Adrenal gland (tissue), 12 donors: ENCODE data around the gene PLA2G2C. TPM values are rescaled to one million over a fixed set of nuclear protein-coding genes. Genes with fewer than 3 reads are reported as not detected.

ENCODE experiments used
- DNase-seq, 7 donors: peaks; one replicate each; pipeline ENCODE4 v3.0.0-alpha.2; 2019 to 2020
- H3K27ac ChIP-seq, 5 donors: fragments of 200-600 bp; sonication (generic) in 4 of 5; 1 replicate in 3 of 5; 2 replicates in 2 of 5; pipeline versions ENCODE4 v1.5.1 to v1.8.0; 2016 to 2020; ENCODE audit warnings: mild to moderate bottlenecking in 1 of 5
- H3K27me3 ChIP-seq: fragments of 200-600 bp; 2 replicates; pipeline ENCODE4 v1.8.0; 2021
- H3K36me3 ChIP-seq, 2 donors: fragments of 200-600 bp; replicated peaks in 1 of 2; 1 replicate in 1 of 2; 2 replicates in 1 of 2; pipeline versions ENCODE4 v1.5.1 to v1.8.0; 2018 to 2022
- H3K4me1 ChIP-seq, 2 donors: fragments of 200-600 bp; replicated peaks in 1 of 2; 1 replicate in 1 of 2; 2 replicates in 1 of 2; pipeline versions ENCODE4 v1.5.1 to v1.8.0; 2018 to 2021
- H3K4me3 ChIP-seq, 4 donors: fragments of 200-600 bp; sonication (generic) in 3 of 4; one replicate each; pipeline ENCODE4 v1.5.1; 2016 to 2018
- H3K9me3 ChIP-seq, 3 donors: fragments of 200-600 bp; sonication (generic) in 1 of 3; replicated peaks in 1 of 3; 1 replicate in 2 of 3; 2 replicates in 1 of 3; pipeline versions ENCODE4 v1.5.1 to v1.8.0; 2016 to 2021
- CTCF ChIP-seq, 6 experiments: fragments of 450-650 bp in 4 of 6; fragments of 200-600 bp in 2 of 6; sonication (generic) in 1 of 6; IDR thresholded peaks; 1 replicate in 5 of 6; 2 replicates in 1 of 6; pipeline versions ENCODE4 v1.5.1 to v1.8.0; 2016 to 2021; ENCODE audit warnings: antibody characterized with exemption in 6 of 6, mild to moderate bottlenecking in 2 of 6, moderate library complexity in 1 of 6
- POLR2A ChIP-seq, 2 donors: fragments of 450-650 bp; IDR thresholded peaks; one replicate each; pipeline ENCODE4 v1.6.1; 2017; ENCODE audit warnings: antibody characterized with exemption in 2 of 2, mild to moderate bottlenecking in 2 of 2, moderate library complexity in 1 of 2
- WGBS, 4 donors: extraction: QIAGEN DNeasy Blood & Tissue Kit in 2 of 4; methylation state at CpG; one replicate each; pipeline versions ENCODE4 v1.1.5 to v1.1.7; 2013 to 2017; 5-methylcytosine and 5-hydroxymethylcytosine counted together
- intact Hi-C, 2 donors: fragments of 100-400 bp; cut with DNase I; formaldehyde crosslinking; loops; one replicate each; pipeline versions ENCODE4 v1.14.1 to v1.15.0; 2022 to 2023
- polyA plus RNA-seq, 3 donors: library from polyadenylated mRNA; stranded (reverse); fragments of 200-250 nt in 2 of 3; fragments of 350-450 nt in 1 of 3; fragmentation: Illumina TruSeq in 1 of 3; extraction: RNeasy Lipid Tissue Mini Kit (QIAGEN cat#74804) in 1 of 3; gene quantifications; one replicate each; pipeline ENCODE4 v1.2.3, GENCODE V29; 2013 to 2014
- total RNA-seq, 9 donors: library from RNA; depleted of rRNA in 4 of 9; stranded (reverse); fragments of >200 nt in 4 of 9; fragments of 120-200 nt in 1 of 9; fragmentation: NEBNext Ultra II Directional in 1 of 9; extraction: Animal tissue kit (Norgen Biotek cat#: 25700) in 1 of 9; gene quantifications; one replicate each; pipeline versions ENCODE4 v1.1.0 to v1.2.4, GENCODE V29; 2013 to 2023
- donor health status: healthy with polysubstance abuse.
- donor health status: Bipolar disorder and iron deficiency.
- donor health status: DM: yes; HTN: yes; CAD: no.
- donor health status: DM: no; HTN: no; CAD: no.
- donor health status: DM: no; HTN: no; CAD: no.
- donor health status: DM: yes; HTN: yes; CAD: no.

PLA2G2C gene
- total and polyA plus RNA-seq, 12 donors = 0.07 to 0.39 (median 0.12) TPM; not detected in 6

GRCh38 chr1:20126806-20127440 lies 59.4 kb downstream of the PLA2G2C start:
- no peak for DNase-seq
- Histone ChIP-seq H3K27me3 (no peaks in the 10 kb centered on the region), H3K27ac (no peak overlapping the region), H3K9me3 (no peaks in the 10 kb centered on the region), H3K4me3 (no peak overlapping the region), H3K36me3 (no peaks in the 10 kb centered on the region), H3K4me1 (peaks cover 0 to 3% of the 10 kb centered on the region in 2 donors)
- WGBS, 4 donors = 89 to 98% (median 93%) methylated on average over 7 to 10 of the region's 10 CpGs
- intact Hi-C loops = no loop called here
- TF ChIP-seq CTCF (IDR thresholded peaks at IDR 0.05) (no peak), POLR2A (IDR thresholded peaks at IDR 0.05) (no peak)

GRCh38 chr1:20126041-20126805 lies 60.1 kb downstream of the PLA2G2C start:
- H3K27ac ChIP-seq = no peak overlapping the region
- no peaks in the 10 kb centered on the region for H3K27me3 ChIP-seq
- H3K4me1 ChIP-seq = peaks cover 0 to 3% of the 10 kb centered on the region in 2 donors
- no peak for DNase-seq
- H3K36me3 ChIP-seq = no peaks in the 10 kb centered on the region
- TF ChIP-seq POLR2A (IDR thresholded peaks at IDR 0.05) (no peak), CTCF (IDR thresholded peaks at IDR 0.05) (no peak)
- no peaks in the 10 kb centered on the region for H3K9me3 ChIP-seq
- intact Hi-C loops = no loop called here
- H3K4me3 ChIP-seq = no peak overlapping the region
- WGBS, 4 donors = 84 to 89% (median 86%) methylated on average over 7 to 9 of the region's 9 CpGs

- intact Hi-C loops = no loop called here
- Histone ChIP-seq H3K27me3 (peaks cover 3% of the 10 kb centered on the region), H3K36me3 (no peaks in the 10 kb centered on the region), H3K27ac (no peak overlapping the region), H3K4me3 (no peak overlapping the region), H3K4me1 (peaks cover 0 to 3% of the 10 kb centered on the region in 2 donors), H3K9me3 (no peaks in the 10 kb centered on the region)
- DNase-seq = no peak
- 76 to 83% (median 79%) methylated on average over 10 of the region's 10 CpGs for WGBS, 4 donors
- TF ChIP-seq CTCF (IDR thresholded peaks at IDR 0.05) = no peak
- no peak for TF ChIP-seq POLR2A (IDR thresholded peaks at IDR 0.05)
Measured at GRCh38 chr1:20125100-20125499, 61.2 kb downstream of the PLA2G2C start.

GRCh38 chr1:20124456-20125057 lies 61.8 kb downstream of the PLA2G2C start:
- H3K4me3 ChIP-seq = no peak overlapping the region
- DNase-seq = peak; percentile 61 to 84 (median 80)
- no peak overlapping the region for H3K27ac ChIP-seq
- TF ChIP-seq POLR2A (IDR thresholded peaks at IDR 0.05) (no peak), CTCF (IDR thresholded peaks at IDR 0.05) (no peak)
- H3K9me3 ChIP-seq = no peaks in the 10 kb centered on the region
- peaks cover 0 to 3% of the 10 kb centered on the region in 2 donors for H3K4me1 ChIP-seq
- 40 to 68% (median 49%) methylated on average over 5 to 7 of the region's 7 CpGs for WGBS, 4 donors
- H3K27me3 ChIP-seq = peaks cover 3% of the 10 kb centered on the region
- intact Hi-C loops = no loop called here
- no peaks in the 10 kb centered on the region for H3K36me3 ChIP-seq
